Right atrium auricular region (tissue), 2 donors: ENCODE data around the gene AKT1. TPM values are rescaled to one million over a fixed set of nuclear protein-coding genes. Genes with fewer than 3 reads are reported as not detected.

Experiments used
- DNase-seq: peaks from one replicate; pipeline ENCODE4 v3.0.0-alpha.2; 2019; ENCODE audit warnings: low spot score
- H3K27ac ChIP-seq, 2 donors: fragments of 200-600 bp; sonication (generic); 1 replicate in 1 of 2; 2 replicates in 1 of 2; pipeline ENCODE4 v1.5.1; 2016 to 2019
- H3K27me3 ChIP-seq, 2 donors: fragments of 200-600 bp; sonication (generic); one replicate each; pipeline versions ENCODE4 v1.5.1 to v1.6.0; 2017 to 2019
- H3K36me3 ChIP-seq: fragments of 200-600 bp; sonication (generic); one replicate; pipeline ENCODE4 v1.5.1; 2016
- H3K4me1 ChIP-seq, 2 donors: fragments of 200-600 bp; sonication (generic); one replicate each; pipeline versions ENCODE4 v1.5.1 to v1.6.0; 2017 to 2019
- H3K4me3 ChIP-seq, 2 donors: fragments of 200-600 bp; sonication (generic); 1 replicate in 1 of 2; 2 replicates in 1 of 2; pipeline ENCODE4 v1.5.1; 2017 to 2019; ENCODE audit warnings: mild to moderate bottlenecking in 1 of 2, moderate library complexity in 1 of 2
- H3K9me3 ChIP-seq, 2 donors: fragments of 200-600 bp; sonication (generic); one replicate each; pipeline ENCODE4 v1.5.1; 2019
- total RNA-seq, 2 donors: library from RNA; depleted of rRNA; stranded (reverse); fragments of >200 nt; gene quantifications; one replicate each; pipeline ENCODE4 v1.1.0, GENCODE V29; 2016
- TF ChIP-seq, protein P1 (sequence below), 2 donors: fragments of 200-600 bp; sonication (generic); IDR thresholded peaks; one replicate each; pipeline ENCODE4 v1.5.1; 2019; ENCODE audit warnings: antibody characterized with exemption in 2 of 2

Gene AKT1
- total RNA-seq, 2 donors from 2014 or later: 77.7 to 93.8 TPM

DNA sequence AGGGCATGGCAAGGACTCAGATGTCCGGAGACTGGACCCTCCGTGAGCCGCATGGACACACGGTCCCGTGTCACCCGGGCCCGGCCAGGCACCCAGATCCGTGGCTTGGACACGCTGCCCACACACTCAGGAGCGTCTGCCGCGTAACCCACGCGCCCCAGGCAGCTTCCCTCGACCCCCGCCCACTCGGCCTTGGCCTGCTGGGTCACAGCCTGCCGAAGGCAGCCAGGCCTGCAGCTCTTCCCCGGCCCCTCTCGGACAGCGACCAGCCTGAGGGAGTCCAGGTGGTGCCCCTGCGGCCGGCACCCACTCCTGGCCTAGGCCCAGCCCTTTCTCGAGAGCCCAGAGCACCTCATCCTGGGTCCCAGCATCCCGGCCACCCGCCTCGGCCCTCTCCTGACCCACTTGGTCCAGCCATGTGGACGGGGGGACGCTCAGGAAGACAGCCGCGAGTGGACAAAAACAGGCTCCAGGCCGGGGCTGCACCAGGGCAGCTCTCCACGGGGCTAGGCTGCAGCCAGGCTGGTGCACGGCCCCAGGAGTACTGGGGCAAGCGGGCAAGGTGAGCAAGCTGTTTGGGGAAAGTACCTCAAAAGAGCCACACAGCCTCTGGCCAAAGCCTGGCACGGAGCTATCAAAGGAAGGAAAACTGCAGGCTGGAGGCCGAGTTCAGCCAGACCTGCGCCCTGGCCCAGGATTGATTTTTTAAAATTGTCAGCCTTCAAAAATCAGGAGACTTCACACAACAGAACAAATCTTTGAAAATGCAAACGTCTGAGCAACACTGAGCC is 6.5 kb downstream of the AKT1 start:
- peaks cover 18% of the 10 kb centered on the region for H3K36me3 ChIP-seq

DNA sequence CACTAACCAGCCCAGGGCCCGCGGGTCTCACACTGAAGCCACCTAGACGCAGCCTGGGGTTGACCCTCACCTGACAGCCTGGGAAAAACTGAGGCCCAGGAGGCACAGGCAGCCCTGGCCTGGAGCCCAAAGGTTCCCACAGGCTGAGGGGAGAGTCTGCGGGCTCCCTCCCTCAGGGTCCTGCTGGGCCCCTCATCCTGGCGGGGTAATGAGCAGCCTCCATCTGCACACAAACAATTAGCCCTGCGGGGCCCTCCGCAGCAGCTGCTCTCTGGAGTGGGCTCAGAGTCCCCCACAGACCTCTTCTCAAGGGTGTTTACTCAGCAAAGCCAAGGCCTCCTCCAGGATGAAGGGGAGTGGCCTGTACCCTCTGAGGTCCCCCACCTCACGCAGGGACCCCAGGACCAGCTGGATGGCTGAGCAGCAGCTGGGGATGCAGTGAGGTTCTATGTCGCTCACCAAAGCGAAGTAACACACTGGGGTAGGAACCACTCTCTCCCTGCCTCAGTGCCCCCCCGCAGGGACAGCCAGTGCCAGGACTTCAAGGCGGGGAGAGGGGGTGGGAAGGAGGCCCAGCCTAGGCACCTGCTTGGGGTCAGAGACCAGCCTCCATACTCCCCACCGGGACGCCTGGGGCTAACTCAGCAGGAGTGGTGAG is 7.3 kb downstream of the AKT1 start:
- no peak for DNase-seq
- peaks cover 0 to 42% of the 10 kb centered on the region in 2 donors for H3K4me1 ChIP-seq
- H3K27ac ChIP-seq: no peak overlapping the region
- no peaks in the 10 kb centered on the region for H3K27me3 ChIP-seq
- H3K4me3 ChIP-seq: no peak overlapping the region
- no peaks in the 10 kb centered on the region for H3K9me3 ChIP-seq
- peaks cover 18% of the 10 kb centered on the region for H3K36me3 ChIP-seq
- TF ChIP-seq, protein P1, sequence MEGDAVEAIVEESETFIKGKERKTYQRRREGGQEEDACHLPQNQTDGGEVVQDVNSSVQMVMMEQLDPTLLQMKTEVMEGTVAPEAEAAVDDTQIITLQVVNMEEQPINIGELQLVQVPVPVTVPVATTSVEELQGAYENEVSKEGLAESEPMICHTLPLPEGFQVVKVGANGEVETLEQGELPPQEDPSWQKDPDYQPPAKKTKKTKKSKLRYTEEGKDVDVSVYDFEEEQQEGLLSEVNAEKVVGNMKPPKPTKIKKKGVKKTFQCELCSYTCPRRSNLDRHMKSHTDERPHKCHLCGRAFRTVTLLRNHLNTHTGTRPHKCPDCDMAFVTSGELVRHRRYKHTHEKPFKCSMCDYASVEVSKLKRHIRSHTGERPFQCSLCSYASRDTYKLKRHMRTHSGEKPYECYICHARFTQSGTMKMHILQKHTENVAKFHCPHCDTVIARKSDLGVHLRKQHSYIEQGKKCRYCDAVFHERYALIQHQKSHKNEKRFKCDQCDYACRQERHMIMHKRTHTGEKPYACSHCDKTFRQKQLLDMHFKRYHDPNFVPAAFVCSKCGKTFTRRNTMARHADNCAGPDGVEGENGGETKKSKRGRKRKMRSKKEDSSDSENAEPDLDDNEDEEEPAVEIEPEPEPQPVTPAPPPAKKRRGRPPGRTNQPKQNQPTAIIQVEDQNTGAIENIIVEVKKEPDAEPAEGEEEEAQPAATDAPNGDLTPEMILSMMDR (IDR thresholded peaks at IDR 0.05): no peak

More for the DNA sequence above, 6.5 kb downstream of the AKT1 start:
- H3K4me3 ChIP-seq: no peak overlapping the region
- no peaks in the 10 kb centered on the region for H3K27me3 ChIP-seq
- H3K27ac ChIP-seq: no peak overlapping the region
- TF ChIP-seq, protein P1 (IDR thresholded peaks at IDR 0.05): no peak
- no peak for DNase-seq
- peaks cover 0 to 50% of the 10 kb centered on the region in 2 donors for H3K4me1 ChIP-seq
- H3K9me3 ChIP-seq: no peaks in the 10 kb centered on the region

DNA sequence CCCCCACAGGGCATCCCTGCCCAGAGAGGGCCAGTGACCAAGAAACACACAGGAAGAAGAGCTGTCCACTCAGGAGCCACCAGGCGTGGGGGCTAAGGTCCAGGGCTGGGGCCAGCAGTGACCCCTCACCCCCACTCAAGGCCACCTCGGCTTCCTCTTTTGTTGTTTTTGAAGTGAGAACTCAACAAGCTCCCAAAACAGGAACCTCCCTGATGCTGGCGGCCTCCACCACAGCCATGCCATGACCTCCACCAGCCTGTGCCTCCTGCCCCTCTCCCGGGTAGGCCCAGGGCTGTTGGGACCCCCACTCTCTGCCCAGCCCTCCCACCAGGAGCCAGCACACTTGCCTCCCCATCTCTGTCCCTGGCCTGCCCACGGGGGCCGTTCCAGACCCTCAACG is 7.8 kb downstream of the AKT1 start:
- no peak for DNase-seq
- peaks cover 0 to 37% of the 10 kb centered on the region in 2 donors for H3K4me1 ChIP-seq
- no peaks in the 10 kb centered on the region for H3K9me3 ChIP-seq
- no peaks in the 10 kb centered on the region for H3K27me3 ChIP-seq
- no peak overlapping the region for H3K4me3 ChIP-seq
- peaks cover 18% of the 10 kb centered on the region for H3K36me3 ChIP-seq
- TF ChIP-seq, protein P1 (IDR thresholded peaks at IDR 0.05): no peak
- H3K27ac ChIP-seq: no peak overlapping the region

DNA sequence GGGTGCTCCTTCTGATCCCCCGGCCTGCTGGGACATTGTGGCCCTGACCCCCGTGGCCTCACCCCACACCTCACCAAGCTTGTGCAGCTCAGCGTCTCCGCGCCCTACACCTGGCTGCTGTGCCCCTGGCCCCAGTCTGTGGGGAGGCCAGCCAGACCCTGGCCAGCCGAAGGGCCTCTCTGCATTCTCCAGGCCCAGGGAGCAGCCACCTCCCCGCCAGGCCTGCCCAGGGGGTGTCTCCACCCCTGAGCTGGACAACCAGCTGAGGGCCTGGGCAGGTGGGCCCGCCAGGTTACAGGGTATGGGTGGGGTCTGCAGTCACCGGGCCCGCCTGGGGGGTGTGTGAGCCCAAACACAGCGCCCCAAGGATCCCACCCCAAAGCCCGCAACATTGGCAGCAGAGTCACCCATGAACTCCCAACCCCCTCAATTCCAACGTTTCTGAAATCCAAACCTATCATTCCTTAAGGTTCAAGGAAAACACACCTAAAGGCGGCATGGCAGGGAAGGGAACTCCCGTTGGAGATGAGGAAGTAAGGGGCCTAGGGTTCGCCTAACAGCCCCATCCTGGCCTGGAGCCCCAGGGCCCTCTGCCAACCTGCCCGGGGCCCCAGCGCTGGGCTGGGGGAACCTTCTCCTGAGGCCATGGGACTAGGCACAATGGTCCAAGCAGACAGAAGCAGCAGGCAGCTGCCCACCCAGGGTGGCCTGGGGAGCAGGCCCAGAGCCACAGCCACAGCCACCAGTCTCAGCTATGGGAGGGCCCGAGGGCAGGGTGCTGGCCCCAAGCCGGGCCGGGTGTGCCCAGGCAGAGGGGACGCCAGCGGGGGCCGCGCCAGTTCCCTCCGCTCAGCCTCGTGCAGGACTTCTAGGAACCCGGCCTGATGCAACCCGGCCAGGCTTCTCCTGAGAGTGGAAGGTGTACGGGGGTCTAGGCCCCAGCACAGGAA is 8.5 kb downstream of the AKT1 start:
- Histone ChIP-seq H3K9me3 (no peaks in the 10 kb centered on the region), H3K27me3 (no peaks in the 10 kb centered on the region), H3K4me3 (no peak overlapping the region), H3K4me1 (peaks cover 0 to 30% of the 10 kb centered on the region in 2 donors), H3K36me3 (peaks cover 18% of the 10 kb centered on the region), H3K27ac (no peak overlapping the region)
- TF ChIP-seq, protein P1 (IDR thresholded peaks at IDR 0.05): no peak
- DNase-seq: no peak

DNA sequence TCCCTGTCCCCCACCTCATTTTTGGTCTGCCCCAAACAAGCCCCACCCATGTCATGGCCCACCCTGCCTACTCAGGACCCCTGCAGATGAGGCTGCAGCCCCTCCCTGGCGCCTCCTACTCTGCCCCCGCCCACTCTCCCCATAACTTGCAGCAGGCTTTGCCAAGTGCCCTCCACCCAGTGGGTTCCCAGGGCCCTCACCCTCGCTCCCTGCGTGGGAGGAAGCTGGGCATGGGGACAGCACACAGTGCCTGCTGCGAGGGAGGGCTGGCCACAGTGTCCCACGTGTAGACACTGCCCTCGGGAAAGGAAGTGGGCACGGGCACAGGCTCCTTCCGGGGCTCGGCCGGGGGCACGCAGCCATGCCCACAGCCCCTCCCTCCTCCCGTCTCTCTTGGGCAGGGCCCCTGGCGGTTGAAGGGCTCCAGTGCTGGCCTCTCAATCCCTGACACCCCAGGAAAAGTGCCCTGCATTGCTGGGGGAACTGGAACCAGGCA is 9.4 kb downstream of the AKT1 start:
- Histone ChIP-seq H3K36me3 (peaks cover 13% of the 10 kb centered on the region), H3K9me3 (no peaks in the 10 kb centered on the region), H3K27me3 (no peaks in the 10 kb centered on the region), H3K4me1 (peaks cover 0 to 25% of the 10 kb centered on the region in 2 donors), H3K27ac (no peak overlapping the region), H3K4me3 (no peak overlapping the region)
- DNase-seq: no peak
- TF ChIP-seq, protein P1 (IDR thresholded peaks at IDR 0.05): no peak
